H1 (cell line): Measurements from ENCODE around the gene ITLN1. TPM values are rescaled to one million over a fixed set of nuclear protein-coding genes. Genes with fewer than 3 reads are reported as not detected.

Experiments
- CBX5 ChIP-seq: fragments of 300-800, 300-1000 bp; sonication (generic); IDR thresholded peaks from 2 replicates; pipeline ENCODE4 v1.7.1; 2016; ENCODE audit warnings: antibody characterized with exemption, low read length, low read depth
- CTBP2 ChIP-seq: IDR thresholded peaks from 2 replicates; pipeline ENCODE4 v1.7.0; 2011; ENCODE audit warnings: borderline replicate concordance, mild to moderate bottlenecking, moderate library complexity, mixed read lengths, low read length; ENCODE audit not compliant: insufficient read depth, insufficient read length
- EZH2 ChIP-seq: fragments of 200-600 bp; sonication (generic); IDR thresholded peaks from 2 replicates; pipeline ENCODE4 v1.7.1; 2012; ENCODE audit warnings: low read depth, mild to moderate bottlenecking, moderate library complexity, low read length, inconsistent platforms; ENCODE audit not compliant: severe bottlenecking
- FOSL1 ChIP-seq: IDR thresholded peaks from 2 replicates; pipeline ENCODE4 v1.6.1; 2011; ENCODE audit warnings: mild to moderate bottlenecking, low read depth, low read length, moderate library complexity; ENCODE audit not compliant: insufficient read depth
- NANOG ChIP-seq: IDR thresholded peaks from 2 replicates; pipeline ENCODE4 v1.6.1; 2011; ENCODE audit warnings: low read length, low read depth, mild to moderate bottlenecking, inconsistent platforms; ENCODE audit not compliant: insufficient read depth, poor library complexity, severe bottlenecking
- RXRA ChIP-seq: IDR thresholded peaks from 2 replicates; pipeline ENCODE4 v1.6.1; 2011; ENCODE audit warnings: low read depth, mild to moderate bottlenecking, low read length, moderate library complexity; ENCODE audit not compliant: insufficient read depth
- SAP30 ChIP-seq: fragments of 300-600 bp; sonication (generic); IDR thresholded peaks from 2 replicates; pipeline ENCODE4 v1.7.1; 2012; ENCODE audit warnings: low read length, moderate library complexity, mild to moderate bottlenecking, inconsistent platforms; ENCODE audit not compliant: insufficient read depth, insufficient replicate concordance
- TCF12 ChIP-seq: IDR thresholded peaks from 2 replicates; pipeline ENCODE4 v1.6.1; 2011; ENCODE audit warnings: low read depth, mild to moderate bottlenecking, low read length
- polyA plus RNA-seq, 7 experiments: library from polyadenylated mRNA; depleted of rRNA in 3 of 7; stranded (reverse) in 5 of 7; unstranded in 2 of 7; fragments of >200 nt in 5 of 7; fragments of 200-250 nt in 2 of 7; gene quantifications; 1 replicate in 5 of 7; 2 replicates in 1 of 7; 4 replicates in 1 of 7; pipeline versions ENCODE4 v1.2.1 to v1.2.3, GENCODE V29; 2011 to 2013; ENCODE audit warnings: missing spikeins in 2 of 7, mixed read lengths in 2 of 7
- total RNA-seq: library from RNA; stranded (reverse); fragmentation: NEBNext Ultra II Directional; extraction: Animal tissue kit (Norgen Biotek cat#: 25700); gene quantifications from 2 replicates; pipeline ENCODE4 v1.2.1, GENCODE V29; 2021

The ITLN1 gene
- total and polyA plus RNA-seq, 2 of the 8 experiments (the other 6 are each of a cell fraction or from before 2014, with no cell fraction given), result not detected

DNA sequence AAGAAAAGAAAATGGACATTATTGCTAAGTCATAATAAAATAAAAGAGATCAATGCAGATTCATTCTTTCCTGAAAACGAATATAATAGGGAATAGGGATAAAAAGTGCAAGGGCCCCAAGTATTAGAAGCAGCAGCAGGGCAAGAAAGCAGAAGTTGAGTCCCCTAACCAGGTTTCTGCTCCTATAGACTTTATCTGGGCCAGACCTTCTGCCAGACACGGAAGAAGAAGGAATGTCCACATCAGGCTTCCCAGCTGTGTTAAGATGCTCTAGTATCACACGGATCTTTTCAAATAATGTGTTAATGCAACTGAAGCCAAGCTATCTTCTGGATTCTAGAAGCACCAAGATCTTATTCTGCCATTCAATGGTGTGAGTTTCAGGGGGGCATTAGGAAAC, 49.2 kb downstream of the ITLN1 start (continued):
- TF ChIP-seq SAP30 (no peak), NANOG (no peak), CTBP2 (no peak), TCF12 (no peak), EZH2 (no peak), RXRA (no peak), FOSL1 (no peak), CBX5 (no peak)
